Effector memory CD4-positive, alpha-beta T cell (primary cell): Measurements from ENCODE around the gene CFAP46.
"Not testable (repeated sequence)": the region's sequence is repeated elsewhere in the genome, so short reads cannot be mapped to it uniquely, and the experiment has no call there.

Experiments used
- DNase-seq, 3 donors: peaks; one replicate each; pipeline ENCODE4 v3.0.0-alpha.2; 2020
- H3K27ac ChIP-seq: 2 replicates; pipeline ENCODE4 v1.7.0; 2013; ENCODE audit warnings: mild to moderate bottlenecking, low read length, moderate library complexity; ENCODE audit not compliant: insufficient read depth, poor library complexity, severe bottlenecking
- H3K27me3 ChIP-seq: replicated peaks from 2 replicates; pipeline ENCODE4 v1.7.0; 2013; ENCODE audit warnings: mild to moderate bottlenecking, low read length; ENCODE audit not compliant: insufficient read depth, control insufficient read depth, poor library complexity, severe bottlenecking
- H3K36me3 ChIP-seq: 2 replicates; pipeline ENCODE4 v1.7.0; 2013; ENCODE audit warnings: mild to moderate bottlenecking, low read length, moderate library complexity; ENCODE audit not compliant: control insufficient read depth, insufficient read depth
- H3K4me1 ChIP-seq: 2 replicates; pipeline ENCODE4 v1.7.0; 2013; ENCODE audit warnings: low read length, mild to moderate bottlenecking; ENCODE audit not compliant: control insufficient read depth, insufficient read depth, poor library complexity, severe bottlenecking
- H3K4me3 ChIP-seq: 2 replicates; pipeline ENCODE4 v1.7.0; 2013; ENCODE audit warnings: low read length, low read depth, mild to moderate bottlenecking; ENCODE audit not compliant: insufficient read depth, poor library complexity, severe bottlenecking
- H3K9me3 ChIP-seq: 2 replicates; pipeline ENCODE4 v1.7.0; 2013; ENCODE audit warnings: mild to moderate bottlenecking, low read length, moderate library complexity; ENCODE audit not compliant: control insufficient read depth

Gene CFAP46

GRCh38 chr10:132844069-132844809 is 98.1 kb downstream of the CFAP46 start:
- Histone ChIP-seq H3K4me1 (no peaks in the 10 kb centered on the region), H3K4me3 (no peak overlapping the region), H3K27me3 (no peaks in the 10 kb centered on the region), H3K9me3 (peaks cover 7% of the 10 kb centered on the region), H3K27ac (no peak overlapping the region), H3K36me3 (no peaks in the 10 kb centered on the region)
- no peak for DNase-seq

- not testable (repeated sequence) for H3K9me3 ChIP-seq, H3K27me3 ChIP-seq, H3K36me3 ChIP-seq, H3K4me3 ChIP-seq, H3K27ac ChIP-seq, DNase-seq, H3K4me1 ChIP-seq
Measured at GRCh38 chr10:132843276-132843675, 99.1 kb downstream of the CFAP46 start.

DNA sequence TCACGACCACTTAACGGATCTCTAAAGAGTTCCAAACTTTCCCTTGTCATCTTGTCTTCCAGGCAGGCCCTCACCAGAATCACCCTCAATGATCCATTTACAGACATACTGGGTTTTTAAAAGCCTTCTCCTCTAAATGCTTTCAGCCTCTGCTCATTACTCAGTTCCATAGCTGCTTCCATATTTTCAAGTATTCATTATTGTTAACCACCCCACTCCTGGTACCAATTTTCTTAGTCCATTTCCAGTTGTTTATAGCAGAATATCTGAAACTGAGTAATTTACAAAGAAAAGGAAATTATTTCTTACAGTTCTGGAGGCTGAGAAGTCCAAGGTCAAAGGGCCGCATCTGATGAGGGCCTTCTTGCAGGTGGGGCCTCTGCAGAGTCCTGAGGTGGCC is 100.0 kb downstream of the CFAP46 start:
- H3K27me3 ChIP-seq = no peaks in the 10 kb centered on the region
- no peak for DNase-seq
- no peak overlapping the region for H3K4me3 ChIP-seq
- no peaks in the 10 kb centered on the region for H3K36me3 ChIP-seq
- H3K4me1 ChIP-seq = no peaks in the 10 kb centered on the region
- H3K27ac ChIP-seq = no peak overlapping the region
- H3K9me3 ChIP-seq = peaks cover 7% of the 10 kb centered on the region

DNA sequence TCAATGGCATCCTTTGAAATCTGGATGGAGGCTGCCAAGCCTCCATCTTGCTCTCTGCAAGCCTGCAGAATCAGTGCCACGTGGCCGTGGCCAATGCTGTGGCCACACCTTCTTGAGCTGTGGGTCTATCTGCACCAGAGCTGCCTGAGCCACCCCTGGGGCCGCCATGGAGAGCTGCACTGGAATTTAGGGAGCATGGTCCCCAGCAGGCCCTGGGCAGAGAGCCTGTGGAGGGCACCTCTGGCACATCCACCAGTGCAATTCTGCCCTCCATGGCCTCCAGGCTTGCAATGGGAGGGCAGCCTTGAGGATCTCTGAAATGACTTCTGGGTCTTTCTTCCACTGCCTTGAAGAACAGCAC is 100.8 kb downstream of the CFAP46 start:
- no peaks in the 10 kb centered on the region for H3K4me1 ChIP-seq
- H3K36me3 ChIP-seq = no peaks in the 10 kb centered on the region
- H3K9me3 ChIP-seq = peaks cover 7% of the 10 kb centered on the region
- H3K27me3 ChIP-seq = no peaks in the 10 kb centered on the region
- no peak for DNase-seq
- H3K4me3 ChIP-seq = no peak overlapping the region
- no peak overlapping the region for H3K27ac ChIP-seq

GRCh38 chr10:132840698-132841614 is 101.4 kb downstream of the CFAP46 start:
- H3K4me3 ChIP-seq = no peak overlapping the region
- no peaks in the 10 kb centered on the region for H3K27me3 ChIP-seq
- no peak overlapping the region for H3K27ac ChIP-seq
- H3K9me3 ChIP-seq = peaks cover 7% of the 10 kb centered on the region
- no peaks in the 10 kb centered on the region for H3K4me1 ChIP-seq
- no peak for DNase-seq
- H3K36me3 ChIP-seq = no peaks in the 10 kb centered on the region

- Histone ChIP-seq H3K4me1 (no peaks in the 10 kb centered on the region), H3K36me3 (no peaks in the 10 kb centered on the region), H3K9me3 (peaks cover 7% of the 10 kb centered on the region), H3K27me3 (no peaks in the 10 kb centered on the region), H3K27ac (no peak overlapping the region), H3K4me3 (no peak overlapping the region)
- DNase-seq = no peak
Measured at GRCh38 chr10:132839061-132839460, 103.3 kb downstream of the CFAP46 start.

DNA sequence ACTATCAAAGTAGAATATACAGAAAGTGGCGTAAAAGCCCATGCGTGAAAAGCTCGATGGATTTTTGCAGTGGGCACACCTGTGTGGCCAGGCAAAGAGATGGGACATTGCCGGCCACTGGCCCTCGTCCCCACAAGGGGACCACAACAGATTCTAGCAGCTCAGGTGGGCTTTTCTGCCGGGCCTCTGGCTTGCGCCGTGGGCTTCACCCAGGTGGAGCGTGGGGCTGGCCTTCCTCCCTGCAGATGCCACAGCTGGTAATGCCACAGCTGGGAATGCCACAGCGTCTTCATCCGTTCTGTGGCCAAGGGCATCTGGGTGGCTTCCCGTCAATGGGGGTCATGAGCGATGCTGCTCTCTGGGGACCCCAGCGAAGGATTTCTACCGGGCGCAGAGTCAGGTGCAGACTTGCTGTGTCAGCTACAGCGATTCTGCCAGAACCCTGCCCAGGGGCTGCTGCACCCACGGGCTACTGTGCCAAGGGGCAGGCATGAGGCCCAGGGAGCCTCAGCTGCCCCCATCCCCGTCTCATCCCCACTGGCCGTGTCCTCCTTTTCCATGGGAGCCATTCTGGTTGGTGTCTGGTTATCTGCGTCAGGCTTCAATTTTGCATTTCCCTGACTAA is 103.9 kb downstream of the CFAP46 start:
- Histone ChIP-seq H3K9me3 (peaks cover 7% of the 10 kb centered on the region), H3K27me3 (no peaks in the 10 kb centered on the region), H3K4me3 (no peak overlapping the region), H3K4me1 (no peaks in the 10 kb centered on the region), H3K36me3 (no peaks in the 10 kb centered on the region), H3K27ac (no peak overlapping the region)
- no peak for DNase-seq

DNA sequence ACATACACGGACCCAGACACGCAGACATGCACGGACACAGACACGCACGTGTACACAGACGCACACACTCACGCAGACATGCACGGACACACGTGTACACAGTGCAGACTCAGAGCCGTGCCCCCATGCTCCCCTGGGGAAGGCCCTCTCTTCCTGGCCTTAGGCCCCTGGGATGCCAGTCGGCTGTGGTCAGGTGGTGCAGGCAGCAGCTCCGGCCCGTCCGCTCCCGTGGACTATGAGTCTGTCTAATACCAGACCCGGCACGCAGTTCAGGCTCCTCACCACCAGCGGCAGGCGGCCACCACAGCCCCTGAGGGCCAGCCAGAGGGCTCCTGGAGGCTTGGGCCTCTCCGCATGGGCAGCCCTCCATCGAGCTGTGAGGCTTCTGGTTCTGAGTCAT is 104.5 kb downstream of the CFAP46 start:
- no peaks in the 10 kb centered on the region for H3K36me3 ChIP-seq
- no peak overlapping the region for H3K27ac ChIP-seq
- no peak for DNase-seq
- H3K4me1 ChIP-seq = no peaks in the 10 kb centered on the region
- no peaks in the 10 kb centered on the region for H3K27me3 ChIP-seq
- H3K4me3 ChIP-seq = no peak overlapping the region
- H3K9me3 ChIP-seq = peaks cover 6% of the 10 kb centered on the region

GRCh38 chr10:132836832-132837540 is 105.4 kb downstream of the CFAP46 start:
- Histone ChIP-seq H3K27ac (no peak overlapping the region), H3K36me3 (no peaks in the 10 kb centered on the region), H3K4me3 (no peak overlapping the region), H3K4me1 (no peaks in the 10 kb centered on the region), H3K27me3 (no peaks in the 10 kb centered on the region), H3K9me3 (no peaks in the 10 kb centered on the region)
- DNase-seq = peak in 1 of 3 donors; percentile 6
